ENCODE results near the gene HIF3A.
"Not testable (repeated sequence)": the region's sequence is repeated elsewhere in the genome, so short reads cannot be mapped to it uniquely, and the experiment has no call there.

HIF3A gene

GRCh38 chr19:46270521-46271256, 26.2 kb upstream of the HIF3A start:
- peaks cover 12% of the 10 kb centered on the region for H3K4me1 ChIP-seq (ENCODE audit: control insufficient read depth, insufficient read depth, low read length)
- H3K27me3 ChIP-seq (replicated peaks; ENCODE audit: control insufficient read depth, insufficient read depth, low read length) = peaks cover 16% of the 10 kb centered on the region
- no peak for DNase-seq (ENCODE audit: low read depth)
- no peaks in the 10 kb centered on the region for H3K36me3 ChIP-seq (ENCODE audit: control insufficient read depth, insufficient read depth, low read length, severe bottlenecking)
- H3K9ac ChIP-seq (ENCODE audit: low read length) = no peak overlapping the region
- H3K4me3 ChIP-seq (ENCODE audit: low read length) = no peak overlapping the region
- no peaks in the 10 kb centered on the region for H3K9me3 ChIP-seq (ENCODE audit: control insufficient read depth, low read length)

- Histone ChIP-seq H3K27me3 (replicated peaks; ENCODE audit: control insufficient read depth, insufficient read depth, low read length) (peaks cover 6% of the 10 kb centered on the region), H3K36me3 (ENCODE audit: control insufficient read depth, insufficient read depth, low read length, severe bottlenecking) (no peaks in the 10 kb centered on the region), H3K9me3 (ENCODE audit: control insufficient read depth, low read length) (no peaks in the 10 kb centered on the region), H3K9ac (ENCODE audit: low read length) (no peak overlapping the region), H3K4me1 (ENCODE audit: control insufficient read depth, insufficient read depth, low read length) (peaks cover 12% of the 10 kb centered on the region), H3K4me3 (ENCODE audit: low read length) (no peak overlapping the region)
- peak; percentile 76 for DNase-seq (ENCODE audit: low read depth)
Measured at GRCh38 chr19:46271481-46272197, 25.2 kb upstream of the HIF3A start.

- DNase-seq (ENCODE audit: low read depth); H3K9ac ChIP-seq (ENCODE audit: low read length); H3K4me3 ChIP-seq (ENCODE audit: low read length); H3K27me3 ChIP-seq (replicated peaks; ENCODE audit: control insufficient read depth, insufficient read depth, low read length); H3K36me3 ChIP-seq (ENCODE audit: control insufficient read depth, insufficient read depth, low read length, severe bottlenecking); H3K9me3 ChIP-seq (ENCODE audit: control insufficient read depth, low read length): not testable (repeated sequence)
- H3K4me1 ChIP-seq (ENCODE audit: control insufficient read depth, insufficient read depth, low read length) = peaks cover 12% of the 10 kb centered on the region
Measured at GRCh38 chr19:46273931-46274330, 22.9 kb upstream of the HIF3A start.

- peaks cover 2% of the 10 kb centered on the region for H3K27me3 ChIP-seq (replicated peaks; ENCODE audit: control insufficient read depth, insufficient read depth, low read length)
- H3K9me3 ChIP-seq (ENCODE audit: control insufficient read depth, low read length) = no peaks in the 10 kb centered on the region
- no peak overlapping the region for H3K4me3 ChIP-seq (ENCODE audit: low read length)
- H3K4me1 ChIP-seq (ENCODE audit: control insufficient read depth, insufficient read depth, low read length) = no peaks in the 10 kb centered on the region
- DNase-seq (ENCODE audit: low read depth) = no peak
- H3K36me3 ChIP-seq (ENCODE audit: control insufficient read depth, insufficient read depth, low read length, severe bottlenecking) = no peaks in the 10 kb centered on the region
- H3K9ac ChIP-seq (ENCODE audit: low read length) = no peak overlapping the region
Measured at GRCh38 chr19:46279177-46279576, 17.7 kb upstream of the HIF3A start.

GRCh38 chr19:46283771-46284170, 13.1 kb upstream of the HIF3A start:
- no peak overlapping the region for H3K4me3 ChIP-seq (ENCODE audit: low read length)
- no peak for DNase-seq (ENCODE audit: low read depth)
- no peaks in the 10 kb centered on the region for H3K36me3 ChIP-seq (ENCODE audit: control insufficient read depth, insufficient read depth, low read length, severe bottlenecking)
- no peaks in the 10 kb centered on the region for H3K9me3 ChIP-seq (ENCODE audit: control insufficient read depth, low read length)
- no peak overlapping the region for H3K9ac ChIP-seq (ENCODE audit: low read length)
- H3K27me3 ChIP-seq (replicated peaks; ENCODE audit: control insufficient read depth, insufficient read depth, low read length) = peaks cover 2% of the 10 kb centered on the region
- no peaks in the 10 kb centered on the region for H3K4me1 ChIP-seq (ENCODE audit: control insufficient read depth, insufficient read depth, low read length)

GRCh38 chr19:46284635-46285034, 12.2 kb upstream of the HIF3A start:
- Histone ChIP-seq H3K4me1 (ENCODE audit: control insufficient read depth, insufficient read depth, low read length) (peaks cover 4% of the 10 kb centered on the region), H3K9me3 (ENCODE audit: control insufficient read depth, low read length) (peaks cover under 1% of the 10 kb centered on the region), H3K27me3 (replicated peaks; ENCODE audit: control insufficient read depth, insufficient read depth, low read length) (peaks cover 2% of the 10 kb centered on the region), H3K9ac (ENCODE audit: low read length) (no peak overlapping the region), H3K36me3 (ENCODE audit: control insufficient read depth, insufficient read depth, low read length, severe bottlenecking) (no peaks in the 10 kb centered on the region), H3K4me3 (ENCODE audit: low read length) (no peak overlapping the region)
- no peak for DNase-seq (ENCODE audit: low read depth)

- Histone ChIP-seq H3K27me3 (replicated peaks; ENCODE audit: control insufficient read depth, insufficient read depth, low read length) (no peaks in the 10 kb centered on the region), H3K36me3 (ENCODE audit: control insufficient read depth, insufficient read depth, low read length, severe bottlenecking) (no peaks in the 10 kb centered on the region), H3K9ac (ENCODE audit: low read length) (no peak overlapping the region), H3K9me3 (ENCODE audit: control insufficient read depth, low read length) (peaks cover 8% of the 10 kb centered on the region), H3K4me3 (ENCODE audit: low read length) (no peak overlapping the region), H3K4me1 (ENCODE audit: control insufficient read depth, insufficient read depth, low read length) (peaks cover 4% of the 10 kb centered on the region)
- DNase-seq (ENCODE audit: low read depth) = no peak
Measured at GRCh38 chr19:46287585-46287984, 9.3 kb upstream of the HIF3A start.

- peak; percentile 62 for DNase-seq (ENCODE audit: low read depth)
Measured at GRCh38 chr19:46288896-46289588, 7.8 kb upstream of the HIF3A start.

GRCh38 chr19:46289724-46290619, 6.9 kb upstream of the HIF3A start:
- Histone ChIP-seq H3K27me3 (replicated peaks; ENCODE audit: control insufficient read depth, insufficient read depth, low read length) (no peaks in the 10 kb centered on the region), H3K9ac (ENCODE audit: low read length) (no peak overlapping the region), H3K36me3 (ENCODE audit: control insufficient read depth, insufficient read depth, low read length, severe bottlenecking) (no peaks in the 10 kb centered on the region), H3K4me1 (ENCODE audit: control insufficient read depth, insufficient read depth, low read length) (peaks cover 4% of the 10 kb centered on the region), H3K4me3 (ENCODE audit: low read length) (no peak overlapping the region), H3K9me3 (ENCODE audit: control insufficient read depth, low read length) (peaks cover 8% of the 10 kb centered on the region)
- no peak for DNase-seq (ENCODE audit: low read depth)

More at GRCh38 chr19:46288896-46289588, 7.8 kb upstream of the HIF3A start:
- Histone ChIP-seq H3K9me3 (ENCODE audit: control insufficient read depth, low read length) (peaks cover 8% of the 10 kb centered on the region), H3K27me3 (replicated peaks; ENCODE audit: control insufficient read depth, insufficient read depth, low read length) (no peaks in the 10 kb centered on the region), H3K9ac (ENCODE audit: low read length) (no peak overlapping the region), H3K4me1 (ENCODE audit: control insufficient read depth, insufficient read depth, low read length) (peaks cover 4% of the 10 kb centered on the region), H3K4me3 (ENCODE audit: low read length) (no peak overlapping the region), H3K36me3 (ENCODE audit: control insufficient read depth, insufficient read depth, low read length, severe bottlenecking) (no peaks in the 10 kb centered on the region)

GRCh38 chr19:46291829-46292228, 5.0 kb upstream of the HIF3A start:
- no peak for DNase-seq (ENCODE audit: low read depth)
- H3K4me3 ChIP-seq (ENCODE audit: low read length) = no peak overlapping the region
- H3K4me1 ChIP-seq (ENCODE audit: control insufficient read depth, insufficient read depth, low read length) = peaks cover 4% of the 10 kb centered on the region
- H3K27me3 ChIP-seq (replicated peaks; ENCODE audit: control insufficient read depth, insufficient read depth, low read length) = no peaks in the 10 kb centered on the region
- H3K36me3 ChIP-seq (ENCODE audit: control insufficient read depth, insufficient read depth, low read length, severe bottlenecking) = no peaks in the 10 kb centered on the region
- no peak overlapping the region for H3K9ac ChIP-seq (ENCODE audit: low read length)
- H3K9me3 ChIP-seq (ENCODE audit: control insufficient read depth, low read length) = peaks cover 8% of the 10 kb centered on the region
